Osteocyte (in vitro differentiated cells): Measurements from ENCODE around the gene TMEM8B. TPM values are rescaled to one million over a fixed set of nuclear protein-coding genes. Genes with fewer than 3 reads are reported as not detected.

ENCODE experiments used
- DNase-seq: peaks from one replicate; pipeline ENCODE4 v3.0.0; 2021; ENCODE audit warnings: mixed read lengths; ENCODE audit not compliant: unreplicated experiment; ENCODE audit errors: extremely low spot score
- H3K27ac Mint-ChIP-seq: one replicate; pipeline ENCODE4 v1.8.0; 2021; ENCODE audit warnings: mild to moderate bottlenecking, mixed read lengths; ENCODE audit not compliant: unreplicated experiment
- H3K27me3 Mint-ChIP-seq: one replicate; pipeline ENCODE4 v1.8.0; 2021; ENCODE audit warnings: mixed read lengths; ENCODE audit not compliant: unreplicated experiment
- H3K36me3 Mint-ChIP-seq: one replicate; pipeline ENCODE4 v1.8.0; 2021; ENCODE audit warnings: mixed read lengths; ENCODE audit not compliant: unreplicated experiment
- H3K4me1 Mint-ChIP-seq: one replicate; pipeline ENCODE4 v1.8.0; 2021; ENCODE audit warnings: mixed read lengths; ENCODE audit not compliant: unreplicated experiment
- H3K4me3 Mint-ChIP-seq: one replicate; pipeline ENCODE4 v1.8.0; 2021; ENCODE audit warnings: mild to moderate bottlenecking, moderate library complexity, mixed read lengths; ENCODE audit not compliant: unreplicated experiment
- H3K9me3 Mint-ChIP-seq: one replicate; pipeline ENCODE4 v1.8.0; 2021; ENCODE audit warnings: mixed read lengths; ENCODE audit not compliant: unreplicated experiment
- CTCF ChIP-seq: fragments of 200-600 bp; sonication (generic); IDR thresholded peaks from 2 replicates; pipeline ENCODE4 v1.5.0; 2021; ENCODE audit warnings: antibody characterized with exemption, mild to moderate bottlenecking, moderate library complexity
- total RNA-seq: library from RNA; stranded (reverse); gene quantifications from 2 replicates; pipeline ENCODE4 v1.2.1, GENCODE V29; 2021

TMEM8B gene
- total RNA-seq, 1 donor from 2014 or later, result 29.9 TPM

- Mint-ChIP-seq H3K4me1 (peaks cover 6% of the 10 kb centered on the region), H3K36me3 (peaks cover 21% of the 10 kb centered on the region), H3K4me3 (no peak overlapping the region), H3K9me3 (no peaks in the 10 kb centered on the region), H3K27ac (no peak overlapping the region), H3K27me3 (no peaks in the 10 kb centered on the region)
- no peak for TF ChIP-seq CTCF
- DNase-seq, result no peak
Measured at GRCh38 chr9:35801328-35802128, 27.5 kb upstream of the TMEM8B start.

GRCh38 chr9:35806101-35806500, 22.9 kb upstream of the TMEM8B start:
- no peak overlapping the region for H3K4me3 Mint-ChIP-seq
- no peaks in the 10 kb centered on the region for H3K9me3 Mint-ChIP-seq
- no peak overlapping the region for H3K27ac Mint-ChIP-seq
- DNase-seq, result no peak
- no peak for TF ChIP-seq CTCF
- H3K36me3 Mint-ChIP-seq, result peaks cover 26% of the 10 kb centered on the region
- peaks cover under 1% of the 10 kb centered on the region for H3K4me1 Mint-ChIP-seq
- no peaks in the 10 kb centered on the region for H3K27me3 Mint-ChIP-seq

- Mint-ChIP-seq H3K27ac (no peak overlapping the region), H3K4me1 (peaks cover 18% of the 10 kb centered on the region), H3K4me3 (no peak overlapping the region), H3K27me3 (no peaks in the 10 kb centered on the region), H3K36me3 (peaks cover 15% of the 10 kb centered on the region), H3K9me3 (no peaks in the 10 kb centered on the region)
- no peak for DNase-seq
- no peak for TF ChIP-seq CTCF
Measured at GRCh38 chr9:35808433-35808832, 20.6 kb upstream of the TMEM8B start.

GRCh38 chr9:35810122-35810521, 18.9 kb upstream of the TMEM8B start:
- H3K36me3 Mint-ChIP-seq, result peaks cover 14% of the 10 kb centered on the region

More at GRCh38 chr9:35810122-35810521, 18.9 kb upstream of the TMEM8B start:
- no peaks in the 10 kb centered on the region for H3K27me3 Mint-ChIP-seq
- TF ChIP-seq CTCF, result no peak
- H3K9me3 Mint-ChIP-seq, result no peaks in the 10 kb centered on the region
- H3K4me3 Mint-ChIP-seq, result no peak overlapping the region
- DNase-seq, result no peak
- H3K27ac Mint-ChIP-seq, result no peak overlapping the region
- H3K4me1 Mint-ChIP-seq, result peaks cover 26% of the 10 kb centered on the region
